ENCODE data around the gene CALN1.
"Not testable (repeated sequence)": the region's sequence is repeated elsewhere in the genome, so short reads cannot be mapped to it uniquely, and the experiment has no call there.

The CALN1 gene

DNA sequence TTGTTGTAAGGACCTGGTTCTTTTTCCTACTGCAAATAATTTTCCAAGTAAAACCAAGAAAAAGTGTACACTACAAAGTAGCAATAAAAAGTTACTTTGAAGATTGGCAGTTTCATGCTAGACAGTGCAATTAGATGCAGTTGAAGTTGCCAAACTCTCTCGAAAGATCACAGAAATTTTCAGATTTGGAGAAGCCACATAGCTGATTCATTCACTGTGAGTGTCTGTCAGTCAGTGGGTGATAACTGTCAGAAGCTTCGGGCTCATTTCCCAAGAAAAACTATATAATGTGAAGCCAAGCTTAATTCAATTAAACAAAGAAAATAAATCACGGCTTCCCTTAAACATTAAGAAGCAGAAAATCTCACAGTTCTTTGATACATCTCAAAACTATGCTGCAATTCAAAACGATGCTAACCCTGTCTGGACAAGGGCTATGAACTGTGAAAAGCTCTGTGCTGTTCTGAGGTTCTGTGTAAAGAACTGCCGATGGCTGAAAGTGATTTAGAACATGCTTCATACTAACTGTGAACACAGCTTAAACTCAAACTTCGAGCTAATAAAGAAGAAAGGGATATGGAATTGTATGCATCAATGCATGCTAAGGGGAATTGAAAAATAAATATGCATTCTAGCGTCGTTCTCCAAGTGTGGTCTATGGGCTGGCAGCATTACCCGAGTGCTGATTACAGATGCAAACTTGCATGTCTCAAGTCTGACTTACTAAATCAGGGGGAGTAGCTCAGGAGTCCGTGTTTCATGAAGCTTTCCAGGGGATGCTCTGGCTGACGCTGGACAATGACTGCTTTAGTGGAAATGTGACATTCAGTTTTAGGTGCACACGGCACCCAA, 557.4 kb downstream of the CALN1 start:
- no peak for TF ChIP-seq JUND (IDR thresholded peaks at IDR 0.05; ENCODE audit: low read depth)
- in situ Hi-C loops (cut with HindIII; ENCODE audit: low pct_unique_long_range_greater_than_20kb, low sequenced_read_pairs): no loop called here
- DNase-seq (ENCODE audit: low read depth in 1 of 2, low spot score in 1 of 2): no peak

- in situ Hi-C loops (cut with HindIII; ENCODE audit: low pct_unique_long_range_greater_than_20kb, low sequenced_read_pairs): no loop called here
- DNase-seq (ENCODE audit: low read depth in 1 of 2, low spot score in 1 of 2): no peak
- TF ChIP-seq JUND (IDR thresholded peaks at IDR 0.05; ENCODE audit: low read depth): no peak
These were observed 560.2 kb downstream of the CALN1 start for GRCh38 chr7:71851776-71852498.

GRCh38 chr7:71846160-71846559, 566.0 kb downstream of the CALN1 start:
- no peak for TF ChIP-seq JUND (IDR thresholded peaks at IDR 0.05; ENCODE audit: low read depth)
- in situ Hi-C loops (cut with HindIII; ENCODE audit: low pct_unique_long_range_greater_than_20kb, low sequenced_read_pairs): no loop called here
- peak; percentile 28 to 68 for DNase-seq (ENCODE audit: low read depth in 1 of 2, low spot score in 1 of 2)

- in situ Hi-C loops (cut with HindIII; ENCODE audit: low pct_unique_long_range_greater_than_20kb, low sequenced_read_pairs): no loop called here
- no peak for DNase-seq (ENCODE audit: low read depth in 1 of 2, low spot score in 1 of 2)
- no peak for TF ChIP-seq JUND (IDR thresholded peaks at IDR 0.05; ENCODE audit: low read depth)
These were observed 568.5 kb downstream of the CALN1 start for GRCh38 chr7:71843676-71844075.

- TF ChIP-seq JUND (IDR thresholded peaks at IDR 0.05; ENCODE audit: low read depth): no peak
These were observed 569.4 kb downstream of the CALN1 start for GRCh38 chr7:71842786-71843185.

GRCh38 chr7:71842381-71842780, 569.8 kb downstream of the CALN1 start:
- DNase-seq (ENCODE audit: low read depth in 1 of 2, low spot score in 1 of 2): no peak
- in situ Hi-C loops (cut with HindIII; ENCODE audit: low pct_unique_long_range_greater_than_20kb, low sequenced_read_pairs): no loop called here
- TF ChIP-seq JUND (IDR thresholded peaks at IDR 0.05; ENCODE audit: low read depth): no peak

More at GRCh38 chr7:71842786-71843185, 569.4 kb downstream of the CALN1 start:
- DNase-seq (ENCODE audit: low read depth in 1 of 2, low spot score in 1 of 2): no peak
- in situ Hi-C loops (cut with HindIII; ENCODE audit: low pct_unique_long_range_greater_than_20kb, low sequenced_read_pairs): no loop called here

DNA sequence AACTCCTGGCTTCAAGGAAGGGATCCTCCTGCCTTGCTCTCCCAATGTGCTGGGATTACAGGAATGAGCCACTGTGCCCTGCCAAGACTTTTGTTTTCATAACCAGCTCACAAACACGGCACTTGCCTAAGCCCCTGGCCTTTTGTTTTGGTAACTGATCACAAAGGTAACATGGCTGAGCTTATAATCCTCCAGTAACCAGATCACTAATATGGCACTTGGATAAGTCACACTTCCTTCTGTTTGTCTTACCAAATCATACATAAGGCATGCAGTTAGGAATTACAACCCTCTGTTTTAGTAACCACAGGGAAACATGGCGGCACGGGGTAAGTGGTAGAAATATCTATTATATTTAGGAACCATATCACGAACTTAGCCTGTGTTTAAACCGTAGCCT, 577.1 kb downstream of the CALN1 start:
- TF ChIP-seq JUND (IDR thresholded peaks at IDR 0.05; ENCODE audit: low read depth): no peak
- in situ Hi-C loops (cut with HindIII; ENCODE audit: low pct_unique_long_range_greater_than_20kb, low sequenced_read_pairs): no loop called here
- DNase-seq (ENCODE audit: low read depth in 1 of 2, low spot score in 1 of 2): no peak

GRCh38 chr7:71829515-71829914, 582.6 kb downstream of the CALN1 start:
- no peak for DNase-seq (ENCODE audit: low read depth in 1 of 2, low spot score in 1 of 2)
- no peak for TF ChIP-seq JUND (IDR thresholded peaks at IDR 0.05; ENCODE audit: low read depth)
- in situ Hi-C loops (cut with HindIII; ENCODE audit: low pct_unique_long_range_greater_than_20kb, low sequenced_read_pairs): no loop called here

GRCh38 chr7:71828361-71828760, 583.8 kb downstream of the CALN1 start:
- in situ Hi-C loops (cut with HindIII; ENCODE audit: low pct_unique_long_range_greater_than_20kb, low sequenced_read_pairs): no loop called here
- TF ChIP-seq JUND (IDR thresholded peaks at IDR 0.05; ENCODE audit: low read depth): no peak
- DNase-seq (ENCODE audit: low read depth in 1 of 2, low spot score in 1 of 2): no peak

DNA sequence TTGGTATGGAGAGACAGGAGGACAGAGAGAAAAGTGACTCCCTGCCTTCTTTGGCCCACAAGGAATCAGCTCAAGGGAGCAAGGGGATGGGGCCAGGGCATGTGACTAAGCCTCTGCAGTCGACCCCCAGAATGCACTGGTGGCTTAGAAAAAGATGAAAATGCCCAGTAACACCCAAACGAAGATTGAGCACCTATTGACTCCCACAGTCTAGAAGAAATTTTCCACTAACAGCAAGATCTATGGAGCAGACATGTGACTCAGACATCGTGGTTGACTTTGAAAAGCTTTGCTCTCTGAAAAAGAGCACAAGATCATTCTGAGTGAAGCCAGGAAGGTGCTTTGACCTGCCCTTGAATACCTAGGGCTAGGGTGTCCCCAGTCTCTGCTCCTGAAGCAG, 586.0 kb downstream of the CALN1 start:
- in situ Hi-C loops (cut with HindIII; ENCODE audit: low pct_unique_long_range_greater_than_20kb, low sequenced_read_pairs): no loop called here
- DNase-seq (ENCODE audit: low read depth in 1 of 2, low spot score in 1 of 2): no peak
- no peak for TF ChIP-seq JUND (IDR thresholded peaks at IDR 0.05; ENCODE audit: low read depth)

- DNase-seq (ENCODE audit: low read depth in 1 of 2, low spot score in 1 of 2): no peak
- in situ Hi-C loops (cut with HindIII; ENCODE audit: low pct_unique_long_range_greater_than_20kb, low sequenced_read_pairs): no loop called here
- no peak for TF ChIP-seq JUND (IDR thresholded peaks at IDR 0.05; ENCODE audit: low read depth)
These were observed 588.0 kb downstream of the CALN1 start for GRCh38 chr7:71824006-71824760.

- in situ Hi-C loops (cut with HindIII; ENCODE audit: low pct_unique_long_range_greater_than_20kb, low sequenced_read_pairs): not testable (repeated sequence)
These were observed 589.7 kb downstream of the CALN1 start for GRCh38 chr7:71822406-71822805.

DNA sequence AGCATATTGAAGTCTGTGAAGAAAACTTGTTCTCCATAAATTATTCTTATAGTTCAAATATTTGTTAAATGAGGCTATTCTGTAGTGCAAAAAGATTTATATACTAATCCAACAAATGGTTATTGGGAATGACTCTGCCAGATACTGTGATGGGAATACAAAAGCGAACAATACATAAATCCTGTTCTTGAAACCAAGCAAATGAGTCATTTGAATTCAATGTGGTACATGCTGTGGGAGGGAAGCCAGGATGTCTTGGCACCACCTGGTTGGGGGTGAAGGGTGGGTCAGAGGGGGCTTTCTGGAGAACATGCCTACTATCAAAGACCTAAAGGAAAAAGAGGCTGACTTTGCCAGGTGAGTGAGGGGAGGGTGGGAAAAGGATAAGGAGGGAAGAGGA, 594.2 kb downstream of the CALN1 start:
- DNase-seq (ENCODE audit: low read depth in 1 of 2, low spot score in 1 of 2): no peak
- in situ Hi-C loops (cut with HindIII; ENCODE audit: low pct_unique_long_range_greater_than_20kb, low sequenced_read_pairs): no loop called here
- no peak for TF ChIP-seq JUND (IDR thresholded peaks at IDR 0.05; ENCODE audit: low read depth)

More at GRCh38 chr7:71822406-71822805, 589.7 kb downstream of the CALN1 start:
- not testable (repeated sequence) for DNase-seq (ENCODE audit: low read depth in 1 of 2, low spot score in 1 of 2)

All from T47D (cell line).